GM12892 (cell line): ENCODE results near the gene C19orf81.
A peak's percentile ranks its signal among the peaks of the same experiment; 100 is the strongest.

Experiments
- DNase-seq: peaks from one replicate; pipeline ENCODE4 v3.0.0; 2011; ENCODE audit not compliant: insufficient read length
- FAIRE-seq: peaks from 2 replicates; lab custom pipeline; 2011; peaks lifted over from hg19 to GRCh38; lab: Jason Lieb, UNC
- POLR2A ChIP-seq: IDR thresholded peaks from 2 replicates; pipeline ENCODE4 v1.6.1; 2011; ENCODE audit warnings: low read depth, low read length, control low read depth
- POLR2AphosphoS5 ChIP-seq: IDR thresholded peaks from 2 replicates; pipeline ENCODE4 v1.6.1; 2011; ENCODE audit warnings: low read depth, low read length, control low read depth
- TAF1 ChIP-seq: IDR thresholded peaks from 2 replicates; pipeline ENCODE4 v1.6.1; 2011; ENCODE audit warnings: low read depth, mild to moderate bottlenecking, control low read depth, low read length, borderline replicate concordance

Gene C19orf81

DNA sequence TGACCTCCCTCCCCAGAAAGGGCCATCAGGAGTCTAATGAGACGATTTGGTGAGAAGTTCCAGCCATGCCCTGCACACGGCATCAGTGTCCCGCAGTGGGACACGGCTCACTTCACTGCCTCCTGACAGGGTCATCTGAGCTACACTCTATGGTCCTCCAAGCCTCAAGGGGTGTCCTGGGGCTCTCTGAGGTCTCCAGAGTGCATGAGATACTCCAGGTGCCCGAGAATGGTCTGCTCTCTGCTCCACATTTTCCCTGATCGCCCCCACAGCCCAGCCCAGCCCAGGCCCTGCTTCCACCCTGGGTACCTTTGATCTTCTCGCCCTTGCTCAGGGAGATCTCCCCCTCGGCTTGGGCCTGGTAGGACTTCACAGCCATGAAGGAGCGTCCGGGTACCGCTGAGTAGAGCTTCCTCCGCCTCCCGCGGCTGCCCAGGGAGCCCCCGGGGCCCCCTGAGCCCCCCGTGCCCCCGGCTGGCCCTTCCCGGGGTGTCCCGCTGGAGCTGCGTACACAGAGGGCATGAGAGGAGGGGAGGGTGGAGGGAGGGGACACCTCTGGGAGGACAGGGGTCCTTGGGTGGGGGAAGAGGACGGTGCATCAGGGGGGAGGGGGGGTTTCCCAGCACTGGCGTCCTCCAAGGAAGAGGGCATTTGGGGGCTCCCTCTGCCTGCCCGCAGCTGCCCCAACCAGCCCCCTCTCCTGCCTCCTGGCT lies 53.1 kb downstream of the C19orf81 start:
- FAIRE-seq: no peak

DNA sequence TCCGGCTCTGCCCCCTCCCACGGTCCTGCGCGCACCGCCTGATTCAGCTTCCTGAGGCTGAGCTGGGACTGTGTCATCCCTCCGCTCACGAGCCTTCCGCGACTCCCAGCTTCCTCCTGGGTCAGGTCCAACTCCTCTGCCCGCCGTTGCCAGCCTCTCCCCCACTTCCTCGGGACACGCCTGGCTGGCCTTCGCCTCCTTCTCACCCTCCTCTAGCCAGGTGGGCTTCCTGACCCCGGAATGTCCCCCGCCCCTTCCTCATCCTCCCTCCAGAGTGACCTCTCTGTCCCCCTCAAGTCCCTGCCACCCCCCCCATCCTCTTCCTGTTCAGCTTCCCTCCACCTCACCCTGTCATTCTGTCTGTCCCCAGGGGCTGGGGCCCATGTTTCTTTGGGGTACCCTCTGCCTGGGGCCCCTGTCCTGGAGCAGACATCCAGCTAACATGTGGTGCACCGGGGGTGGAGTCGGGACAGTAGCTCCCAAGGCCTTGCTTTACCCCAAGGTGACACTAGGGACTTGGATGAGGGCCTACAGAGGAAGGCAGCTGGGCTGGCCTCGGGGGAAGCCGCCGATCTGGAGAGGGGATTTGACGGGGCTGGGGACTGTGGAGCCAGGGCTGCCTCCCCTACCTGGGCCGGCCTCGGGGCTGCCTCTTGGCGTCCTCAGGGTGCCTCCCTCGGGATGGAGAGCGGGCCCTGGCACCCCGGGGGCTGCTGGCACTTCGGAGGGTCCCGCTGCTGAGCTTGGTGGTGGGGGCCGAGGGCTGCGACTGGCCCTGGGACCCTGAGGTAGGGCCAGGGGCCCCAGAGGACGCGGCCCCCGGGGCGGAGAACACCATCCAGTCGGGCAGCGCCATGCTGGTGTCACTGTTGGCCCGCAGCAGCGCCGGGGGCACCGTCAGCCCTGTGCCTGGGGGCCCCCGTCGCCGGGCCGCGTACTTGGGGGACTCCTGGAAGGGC lies 53.9 kb downstream of the C19orf81 start:
- DNase-seq (no peak), FAIRE-seq (no peak)
- TF ChIP-seq POLR2AphosphoS5: no peak
- no peak for TF ChIP-seq POLR2A
- TF ChIP-seq TAF1: no peak

More for the DNA sequence above, 53.1 kb downstream of the C19orf81 start:
- no peak for DNase-seq
- no peak for TF ChIP-seq POLR2A
- no peak for TF ChIP-seq TAF1
- TF ChIP-seq POLR2AphosphoS5: no peak

DNA sequence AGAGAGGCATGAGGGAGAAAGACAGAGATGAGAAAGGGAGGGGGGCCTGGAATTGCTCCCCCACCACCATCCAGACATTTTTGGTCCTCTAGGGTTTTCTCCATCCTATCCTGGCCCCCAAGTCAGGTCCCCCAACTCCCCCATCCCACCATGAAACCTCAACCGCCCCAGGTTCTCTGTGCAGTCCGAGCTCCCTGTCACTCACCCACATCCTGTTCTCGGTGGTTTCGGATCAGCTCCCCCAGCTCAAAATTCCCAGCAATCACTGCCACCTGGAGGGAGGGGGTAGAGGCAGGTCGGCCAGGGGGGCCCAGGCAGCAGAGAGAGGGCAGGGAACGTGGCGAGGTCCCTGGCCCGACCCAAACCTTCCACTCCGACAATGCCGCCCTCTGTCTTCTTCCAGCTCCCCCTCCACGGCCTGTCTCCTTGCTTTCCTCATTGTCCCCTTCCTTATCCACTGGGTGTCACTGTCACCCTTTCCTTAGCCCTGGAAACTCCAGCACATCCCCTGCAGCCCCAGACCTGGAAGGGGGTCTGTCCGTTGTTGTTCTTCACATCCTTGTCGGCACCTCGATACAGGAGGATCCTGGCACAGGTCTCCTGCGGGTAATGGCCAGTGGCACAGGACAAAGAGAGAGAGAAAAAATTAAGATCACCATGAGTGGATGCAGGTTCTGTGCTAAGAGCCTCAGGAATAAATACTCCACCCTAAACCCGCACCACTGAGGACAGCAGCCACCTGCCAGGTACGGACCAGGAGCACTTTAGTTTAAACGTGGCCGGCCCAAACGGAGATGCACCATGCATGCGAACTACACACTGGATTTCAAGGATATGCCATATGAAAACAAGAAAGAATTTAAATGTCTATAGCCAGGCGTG lies 54.9 kb downstream of the C19orf81 start:
- no peak for TF ChIP-seq POLR2AphosphoS5
- TF ChIP-seq TAF1: no peak
- no peak for TF ChIP-seq POLR2A
- FAIRE-seq: no peak
- no peak for DNase-seq

DNA sequence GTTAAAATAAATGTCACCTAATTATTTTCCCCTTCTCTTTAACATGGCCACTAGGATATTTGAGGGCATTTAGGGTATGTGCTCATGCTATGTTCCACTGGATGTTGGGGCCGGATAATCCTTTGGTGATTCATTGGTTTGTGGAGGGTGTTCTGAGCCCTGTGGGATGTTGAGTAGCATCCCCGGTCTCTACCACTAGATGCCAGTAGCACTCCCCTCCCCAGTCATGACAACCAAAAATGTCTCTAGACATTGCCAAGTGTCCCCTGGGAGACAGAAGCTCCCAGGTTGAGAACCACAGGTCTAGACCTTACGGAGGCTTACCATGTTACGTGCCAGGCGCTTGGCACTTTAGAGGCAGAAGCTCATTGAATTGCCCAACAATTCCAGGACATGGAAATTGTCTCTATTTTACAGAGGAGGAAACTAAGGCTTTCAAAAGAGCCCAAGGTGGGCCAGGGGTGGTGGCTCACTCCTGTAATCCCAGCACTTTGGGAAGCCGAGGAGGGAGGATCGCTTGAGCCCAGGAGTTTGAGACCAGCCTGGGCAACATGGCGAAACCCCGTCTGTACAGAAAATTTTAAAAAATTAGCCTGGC lies 56.3 kb downstream of the C19orf81 start:
- no peak for TF ChIP-seq POLR2AphosphoS5
- TF ChIP-seq POLR2A: no peak
- TF ChIP-seq TAF1: no peak
- DNase-seq (no peak), FAIRE-seq (peak; percentile 33)

DNA sequence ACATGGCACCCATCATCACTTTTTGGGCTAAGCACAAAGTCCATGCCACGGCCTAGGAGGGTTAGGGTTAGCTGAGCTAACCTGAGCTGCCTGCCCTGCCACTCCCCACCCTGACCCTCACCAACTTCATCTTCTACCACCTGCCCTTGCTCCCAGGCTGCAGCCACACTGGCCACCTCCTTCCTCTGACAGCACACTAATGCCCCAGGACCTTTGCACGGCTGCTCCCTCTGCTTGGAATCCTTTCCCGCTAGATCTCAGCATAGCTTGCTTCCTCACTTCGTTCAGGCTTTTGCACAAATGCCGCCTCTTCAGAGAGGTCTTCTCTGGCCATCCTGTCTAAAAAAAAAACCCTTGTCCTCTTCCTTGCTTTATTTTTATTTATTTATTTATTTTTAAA lies 57.1 kb downstream of the C19orf81 start:
- DNase-seq (no peak), FAIRE-seq (no peak)
- TF ChIP-seq POLR2AphosphoS5: no peak
- no peak for TF ChIP-seq TAF1
- no peak for TF ChIP-seq POLR2A

DNA sequence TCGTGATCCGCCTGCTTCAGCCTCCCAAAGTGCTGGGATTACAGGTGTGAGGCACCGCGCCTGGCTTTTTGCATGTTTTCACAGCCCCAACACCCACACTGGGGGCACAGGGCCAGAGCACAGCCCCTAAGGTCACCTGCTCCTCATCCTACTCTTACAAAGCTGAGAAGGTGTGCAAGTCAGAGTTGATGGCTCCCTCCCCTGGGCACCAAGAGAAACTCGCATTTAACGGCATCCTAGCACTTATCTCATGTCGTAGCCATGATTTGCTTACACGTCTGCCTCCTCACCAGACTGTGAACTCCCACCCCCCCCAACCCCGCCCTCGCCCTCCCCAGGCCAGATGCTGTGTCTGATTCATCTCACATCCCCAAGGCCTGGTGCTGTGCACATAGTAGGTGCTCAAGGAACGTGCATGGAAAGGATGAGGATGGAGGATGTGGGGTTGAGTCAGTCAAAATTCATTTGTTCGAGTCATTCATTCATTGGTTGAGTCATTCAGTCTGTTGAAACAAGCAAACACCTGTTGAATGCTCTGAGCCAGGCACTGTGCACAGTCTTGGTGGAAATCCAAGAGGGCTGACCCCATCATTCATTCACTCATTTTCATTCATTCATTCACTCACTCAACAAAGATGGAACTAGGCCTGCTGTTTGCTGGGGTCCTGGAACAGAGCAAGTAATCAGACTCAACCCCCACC lies 59.1 kb downstream of the C19orf81 start:
- TF ChIP-seq POLR2A (no peak), TAF1 (no peak), POLR2AphosphoS5 (no peak)
- FAIRE-seq (no peak), DNase-seq (no peak)
